GM18519 (cell line): Measurements from ENCODE around the gene UBA6.
"Not testable (repeated sequence)": the region's sequence is repeated elsewhere in the genome, so short reads cannot be mapped to it uniquely, and the experiment has no call there.

Experiments
- ATAC-seq: cut with Tn5 transposase; IDR thresholded peaks from one replicate; pipeline ENCODE4 v1.9.1; 2021; ENCODE audit warnings: mild to moderate bottlenecking, moderate library complexity; ENCODE audit not compliant: unreplicated experiment, low FRiP score

Gene UBA6

GRCh38 chr4:67714955-67715354, 14.0 kb upstream of the UBA6 start:
- ATAC-seq, result no peak

GRCh38 chr4:67714248-67714583, 13.3 kb upstream of the UBA6 start:
- no peak for ATAC-seq

DNA sequence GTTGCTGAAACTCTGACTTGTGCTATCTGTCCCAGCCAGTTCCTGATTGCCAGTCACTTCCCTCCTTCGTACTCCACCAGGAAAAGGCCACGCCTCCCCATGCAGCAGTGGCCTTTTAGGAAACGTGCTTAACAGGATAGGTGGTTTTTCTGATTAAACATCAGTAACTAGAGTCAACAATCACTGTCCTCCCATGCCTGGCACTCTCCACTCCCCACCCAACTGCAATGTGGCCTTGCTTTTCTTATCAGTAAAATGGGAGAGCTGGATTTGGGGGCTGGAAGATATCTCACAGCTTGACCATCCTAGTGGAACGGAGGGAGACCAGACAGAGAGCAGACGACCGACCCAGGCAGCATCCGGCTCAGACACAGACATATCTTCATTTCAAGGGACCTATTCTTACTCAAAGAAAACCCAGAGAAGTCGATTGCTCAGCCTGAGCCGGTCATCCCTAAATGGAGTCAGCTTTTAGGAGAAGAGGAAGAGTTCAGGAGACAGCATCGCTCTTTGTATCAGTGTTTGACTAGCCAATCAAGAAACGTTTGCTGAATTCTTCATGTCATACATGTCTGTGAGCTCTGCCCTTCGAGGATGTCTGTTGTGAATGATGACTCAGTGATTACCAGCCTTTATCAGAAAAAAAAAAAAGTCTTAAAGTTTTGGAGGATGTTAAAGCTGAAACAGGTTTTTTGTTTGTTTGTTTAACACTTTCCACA, 12.7 kb upstream of the UBA6 start:
- ATAC-seq, result no peak

- ATAC-seq, result no peak
Observed at GRCh38 chr4:67712650-67713528, 11.9 kb upstream of the UBA6 start.

DNA sequence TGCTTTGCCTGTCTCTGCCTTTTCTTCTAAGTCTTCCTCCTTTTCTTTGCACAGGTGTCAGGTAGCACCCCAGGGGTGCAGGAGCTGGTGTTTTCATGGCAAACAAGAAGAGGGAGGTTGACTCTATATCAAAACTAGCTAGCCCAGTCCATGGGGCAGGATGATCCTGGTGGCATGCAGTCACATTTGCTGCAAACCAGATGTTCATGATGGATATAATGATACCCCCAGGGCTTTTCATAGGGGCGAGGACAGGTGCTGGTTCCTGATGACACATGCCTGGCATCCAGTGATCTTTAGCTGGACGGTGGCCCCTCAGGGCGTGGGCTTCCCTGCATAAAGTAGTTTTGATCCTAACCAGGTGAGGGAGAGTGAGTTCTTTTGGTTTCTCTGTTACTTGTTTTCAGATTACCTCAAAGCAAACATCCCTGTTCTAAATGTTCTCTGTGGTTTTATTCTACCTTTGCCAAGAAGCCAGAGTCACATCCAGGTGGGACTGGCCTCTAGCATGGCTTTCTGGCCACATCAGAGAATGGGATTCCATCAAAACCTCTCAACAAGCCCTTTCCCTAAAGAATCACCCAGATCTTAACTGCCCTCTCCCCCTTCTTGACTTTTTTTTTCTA, 11.2 kb upstream of the UBA6 start:
- ATAC-seq, result no peak

GRCh38 chr4:67706682-67707081, 5.7 kb upstream of the UBA6 start:
- not testable (repeated sequence) for ATAC-seq

DNA sequence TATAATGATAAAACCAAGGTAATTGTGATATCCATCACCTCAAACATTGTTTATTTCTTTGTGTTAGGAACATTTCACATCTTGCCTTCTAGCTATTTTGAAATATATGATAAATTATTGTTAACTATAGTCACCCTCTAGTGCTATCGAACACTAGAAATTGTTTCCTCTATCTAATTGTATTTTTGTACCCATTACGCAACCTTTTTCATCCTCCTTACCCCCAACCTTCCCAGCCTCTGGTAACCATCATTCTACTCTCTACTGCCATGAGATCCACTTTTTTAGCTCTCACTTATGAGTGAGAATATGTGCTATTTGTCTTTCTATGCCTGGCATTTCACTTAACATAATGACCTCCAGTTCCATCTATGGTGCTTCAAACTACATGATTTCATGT, 3.9 kb upstream of the UBA6 start:
- no peak for ATAC-seq

GRCh38 chr4:67702166-67702565, 1.2 kb upstream of the UBA6 start:
- ATAC-seq, result no peak

DNA sequence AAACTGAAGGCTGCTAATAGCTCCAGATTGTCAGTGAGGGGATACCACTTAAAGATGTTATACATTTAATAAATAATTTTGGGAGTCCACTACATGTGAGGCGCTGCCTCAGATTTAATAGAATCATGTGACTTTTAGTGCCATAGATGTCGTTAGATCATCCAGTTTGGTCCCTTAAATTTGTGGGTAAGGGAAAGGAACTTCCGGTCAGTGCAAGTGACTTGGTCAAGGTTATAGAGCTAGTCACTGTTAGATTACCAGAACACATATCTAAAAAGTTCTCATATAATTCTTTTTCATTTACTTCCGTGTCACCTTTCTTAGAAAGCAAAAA, 529 bp upstream of the UBA6 start:
- ATAC-seq, result no peak

GRCh38 chr4:67700116-67700737, 728 bp downstream of the UBA6 start:
- peak; percentile 22 for ATAC-seq

- no peak for ATAC-seq
Observed at GRCh38 chr4:67699603-67700002, 1.4 kb downstream of the UBA6 start.

GRCh38 chr4:67697860-67698687, 2.9 kb downstream of the UBA6 start:
- ATAC-seq, result no peak

GRCh38 chr4:67696061-67696460, 4.9 kb downstream of the UBA6 start:
- ATAC-seq, result no peak

DNA sequence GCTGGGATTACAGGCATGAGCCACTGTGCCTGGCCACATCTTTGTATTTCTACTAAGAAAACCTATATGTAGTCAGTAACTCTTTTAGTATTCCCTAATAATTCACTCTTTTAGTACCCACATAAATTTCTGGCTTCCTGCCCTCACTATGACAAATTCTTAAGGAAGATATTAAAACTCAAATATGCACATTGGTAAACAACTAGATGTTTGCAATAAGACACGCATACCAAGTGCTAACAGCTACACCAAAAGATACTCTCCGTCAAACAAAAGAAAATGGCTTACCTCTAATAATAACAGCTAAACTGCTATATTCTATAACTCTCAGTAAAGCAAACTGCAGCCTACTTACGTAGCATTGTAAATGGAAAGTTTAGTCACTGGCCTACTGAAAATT, 6.3 kb downstream of the UBA6 start:
- ATAC-seq, result no peak

DNA sequence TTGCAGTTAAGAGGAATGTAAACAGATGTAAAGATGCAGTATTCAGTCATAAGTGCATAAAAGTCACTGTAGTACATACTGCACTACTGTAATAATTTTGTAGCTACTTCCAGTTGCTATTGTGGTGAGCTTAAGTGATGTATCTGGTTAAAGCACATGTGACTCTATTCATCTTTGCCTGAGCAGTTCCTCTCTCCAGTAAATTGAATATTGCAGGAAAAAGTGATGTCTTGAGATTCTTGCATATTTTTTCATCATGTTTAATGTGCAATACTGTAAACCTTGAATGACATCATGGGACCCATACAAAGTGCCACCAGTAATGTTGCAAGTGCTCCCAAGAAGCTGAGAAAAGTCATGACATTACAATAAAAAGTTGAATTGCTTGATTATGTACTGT, 9.6 kb downstream of the UBA6 start:
- ATAC-seq, result no peak

DNA sequence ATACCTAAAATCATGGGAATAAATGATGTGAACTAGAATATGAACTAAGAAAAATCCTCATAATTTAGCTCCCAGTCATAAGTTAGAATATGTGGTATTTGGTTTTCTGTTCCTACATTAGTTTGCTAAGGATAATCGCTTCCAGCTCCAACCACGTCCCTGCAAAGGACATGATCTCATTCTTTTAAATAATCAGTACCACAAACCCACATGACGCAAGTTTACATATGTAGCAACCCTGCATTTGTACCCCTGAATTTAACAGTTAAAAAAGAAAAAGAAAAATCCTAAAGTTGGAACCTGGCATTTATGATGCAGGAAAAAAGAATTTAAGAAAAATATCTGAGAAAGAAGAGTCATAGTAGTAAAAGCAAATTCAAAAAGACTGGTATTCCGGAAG, 13.3 kb downstream of the UBA6 start:
- no peak for ATAC-seq

DNA sequence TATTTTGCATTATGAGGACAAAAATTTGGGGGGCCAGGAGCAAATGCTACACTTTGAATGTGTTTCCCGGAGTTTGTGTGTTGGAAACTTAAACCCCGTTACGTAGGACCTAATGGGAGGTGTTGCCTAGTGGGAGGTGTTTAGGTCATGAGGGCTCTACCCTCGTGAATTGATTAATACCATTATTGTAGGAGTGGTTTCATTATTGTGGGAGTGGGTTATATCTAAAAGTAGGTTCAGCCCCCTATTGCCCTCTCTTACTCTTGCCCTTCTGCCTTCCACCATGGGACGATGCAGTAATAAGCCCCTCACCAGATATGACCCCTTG, 15.5 kb downstream of the UBA6 start:
- ATAC-seq, result no peak

DNA sequence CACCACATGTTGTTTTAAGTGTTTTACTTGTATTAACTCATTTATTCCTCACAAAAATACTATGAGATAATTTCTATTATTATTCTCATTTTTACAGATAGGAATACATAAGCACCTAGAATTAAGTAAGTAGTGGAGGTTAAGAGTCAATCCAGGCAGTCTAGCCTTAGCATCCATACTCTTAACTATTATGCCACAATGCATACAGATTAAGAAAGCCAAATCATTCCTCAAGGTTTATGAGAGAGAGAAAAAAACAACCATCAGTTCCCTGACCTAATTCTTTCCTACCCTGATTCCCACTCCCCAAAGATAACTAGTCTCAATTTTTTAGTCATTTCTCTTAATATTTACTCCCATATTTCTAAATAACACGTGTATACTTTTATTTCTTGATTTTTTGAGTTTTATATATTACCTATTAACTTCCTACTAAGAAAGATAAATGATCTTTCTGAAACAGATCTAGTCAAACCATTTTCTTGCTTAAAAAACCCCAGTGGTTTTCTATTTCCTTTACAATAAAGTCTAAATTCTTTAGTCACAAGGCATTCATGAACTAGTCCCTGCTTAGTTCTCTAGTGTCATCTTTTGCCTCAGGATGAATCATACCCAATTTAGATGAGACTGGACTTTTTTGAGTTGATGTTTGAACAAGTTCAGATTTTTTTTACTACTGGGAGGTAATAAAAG, 16.0 kb downstream of the UBA6 start:
- ATAC-seq, result no peak

DNA sequence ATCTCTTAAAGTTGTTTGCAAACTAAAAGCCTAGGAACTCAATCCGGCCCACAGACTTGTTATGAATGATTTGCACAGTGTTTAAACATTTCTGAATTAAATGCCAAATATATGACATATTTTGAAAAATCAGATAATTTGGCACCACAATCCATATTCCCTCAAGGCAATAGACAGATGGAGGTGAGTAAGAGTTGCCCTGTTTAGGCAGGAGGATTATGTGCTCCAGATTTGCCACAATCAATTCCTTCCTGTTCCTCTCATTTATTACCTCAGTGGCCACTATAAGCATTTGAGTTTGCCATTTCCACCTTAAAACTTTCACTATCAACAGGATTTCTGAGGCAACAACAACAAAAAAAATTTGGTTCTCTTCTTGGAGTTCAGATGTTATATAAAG, 18.7 kb downstream of the UBA6 start:
- ATAC-seq, result no peak

- ATAC-seq, result no peak
Observed at GRCh38 chr4:67680581-67681222, 20.3 kb downstream of the UBA6 start.
